NCI-H2227 (cell line): ENCODE results near the gene DPF1.
"Not testable (repeated sequence)": the region's sequence is repeated elsewhere in the genome, so short reads cannot be mapped to it uniquely, and the experiment has no call there.

Source experiments
- DNase-seq: peaks from one replicate; lab custom pipeline; 2025; ENCODE audit not compliant: unreplicated experiment; lab: John Stamatoyannopoulos, UW

The DPF1 gene

GRCh38 chr19:38250821-38251563 is 27.0 kb upstream of the DPF1 start:
- DNase-seq, result peak; percentile 81

- no peak for DNase-seq
Observed at GRCh38 chr19:38250428-38250820, 26.4 kb upstream of the DPF1 start.

GRCh38 chr19:38248421-38248820 is 24.4 kb upstream of the DPF1 start:
- no peak for DNase-seq

DNA sequence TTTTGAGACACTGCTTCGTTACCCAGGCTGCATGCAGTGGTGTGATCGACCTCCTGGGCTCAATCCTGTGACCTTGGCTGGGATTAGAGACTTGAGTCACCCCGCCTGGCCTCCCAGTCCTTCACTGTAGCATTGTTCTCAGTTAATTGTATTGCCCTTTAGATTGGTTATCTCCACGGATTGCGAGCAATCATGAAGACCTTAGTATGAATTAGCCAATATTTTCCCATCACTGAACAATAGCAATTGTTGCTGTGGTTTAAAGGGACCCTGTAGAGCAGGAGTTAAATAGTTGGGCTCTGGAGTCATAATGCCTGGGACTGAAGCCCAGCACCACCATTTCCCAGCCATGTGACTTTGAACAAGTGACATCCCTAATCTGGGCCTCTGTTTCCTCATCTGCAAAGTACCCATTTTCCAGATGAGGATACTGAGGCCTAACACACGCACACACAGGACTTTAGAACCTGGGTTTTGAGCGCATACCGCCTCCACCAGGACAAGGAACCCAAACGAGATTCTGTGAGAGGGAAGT is 23.8 kb upstream of the DPF1 start:
- no peak for DNase-seq

GRCh38 chr19:38247126-38247525 is 23.1 kb upstream of the DPF1 start:
- DNase-seq, result no peak

GRCh38 chr19:38245826-38246498 is 21.9 kb upstream of the DPF1 start:
- no peak for DNase-seq

DNA sequence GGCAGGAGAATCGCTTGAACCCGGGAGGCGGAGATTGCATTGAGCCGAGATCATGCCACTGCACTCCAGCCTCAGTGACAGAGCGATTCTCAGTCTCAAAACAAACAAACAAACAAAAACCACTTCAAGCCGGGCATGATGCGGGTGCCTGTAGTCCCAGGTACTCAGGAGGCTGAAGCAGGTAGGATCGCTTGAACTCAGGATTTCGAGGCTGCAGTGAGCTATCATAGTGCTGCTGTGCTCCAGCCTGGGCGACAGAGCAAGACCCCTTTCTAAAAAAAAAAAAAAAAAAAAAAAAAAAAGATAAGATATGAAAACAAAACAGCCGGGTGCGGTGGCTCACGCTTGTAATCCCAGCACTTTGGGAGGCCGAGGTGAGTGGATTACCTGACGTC is 19.3 kb upstream of the DPF1 start:
- DNase-seq, result no peak

GRCh38 chr19:38239816-38240215 is 15.8 kb upstream of the DPF1 start:
- no peak for DNase-seq

GRCh38 chr19:38234615-38235014 is 10.6 kb upstream of the DPF1 start:
- DNase-seq, result no peak

GRCh38 chr19:38233740-38234251 is 9.8 kb upstream of the DPF1 start:
- DNase-seq, result peak; percentile 95

DNA sequence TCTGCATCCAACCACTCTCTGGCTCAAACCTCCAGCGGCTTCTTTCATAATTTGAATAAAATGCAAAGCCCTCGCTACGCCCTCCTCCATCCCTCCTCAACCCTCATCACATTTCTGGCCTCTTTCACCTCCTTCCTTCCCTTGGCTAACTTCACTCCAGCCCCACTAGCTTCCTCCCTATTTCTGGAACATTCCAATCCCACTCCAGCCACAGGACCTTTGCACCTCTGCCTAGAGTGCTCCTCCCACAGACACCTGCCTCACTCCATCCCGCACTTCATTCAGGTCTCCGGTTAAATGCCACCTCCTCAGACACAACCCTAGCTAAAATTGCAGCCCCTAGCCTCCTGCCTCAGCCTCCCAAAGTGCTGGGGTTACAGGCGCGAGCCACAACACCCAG is 7.9 kb upstream of the DPF1 start:
- no peak for DNase-seq

GRCh38 chr19:38230506-38231133 is 6.6 kb upstream of the DPF1 start:
- not testable (repeated sequence) for DNase-seq

DNA sequence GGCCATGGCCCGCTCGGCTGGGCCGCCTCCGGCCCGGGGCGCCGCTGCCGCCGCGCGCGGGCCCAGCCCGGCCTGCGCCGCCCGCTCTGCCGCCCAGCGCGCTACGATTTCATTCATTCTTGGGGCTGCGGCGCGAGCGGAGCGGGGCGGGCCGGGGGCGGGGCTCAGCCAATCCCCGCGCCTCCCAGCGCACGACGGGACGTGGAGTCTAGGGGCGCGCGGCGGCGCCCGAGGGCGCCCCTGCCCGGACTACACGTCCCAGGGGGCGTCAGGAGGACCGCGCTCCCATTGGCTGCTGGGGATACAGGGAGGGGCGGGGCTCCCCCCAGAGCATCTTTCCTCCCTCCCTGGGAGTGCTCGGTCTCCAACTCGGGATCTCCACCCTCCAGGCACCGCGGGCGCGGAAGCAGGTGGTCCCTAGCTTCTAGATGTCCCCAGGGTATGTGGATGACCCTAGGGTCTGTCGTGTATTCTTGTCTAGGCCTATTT is 5.6 kb upstream of the DPF1 start:
- peak; percentile 100 for DNase-seq

GRCh38 chr19:38228491-38229439 is 4.7 kb upstream of the DPF1 start:
- DNase-seq, result peak; percentile 98

- DNase-seq, result peak; percentile 96
Observed at GRCh38 chr19:38228005-38228377, 4.0 kb upstream of the DPF1 start.

DNA sequence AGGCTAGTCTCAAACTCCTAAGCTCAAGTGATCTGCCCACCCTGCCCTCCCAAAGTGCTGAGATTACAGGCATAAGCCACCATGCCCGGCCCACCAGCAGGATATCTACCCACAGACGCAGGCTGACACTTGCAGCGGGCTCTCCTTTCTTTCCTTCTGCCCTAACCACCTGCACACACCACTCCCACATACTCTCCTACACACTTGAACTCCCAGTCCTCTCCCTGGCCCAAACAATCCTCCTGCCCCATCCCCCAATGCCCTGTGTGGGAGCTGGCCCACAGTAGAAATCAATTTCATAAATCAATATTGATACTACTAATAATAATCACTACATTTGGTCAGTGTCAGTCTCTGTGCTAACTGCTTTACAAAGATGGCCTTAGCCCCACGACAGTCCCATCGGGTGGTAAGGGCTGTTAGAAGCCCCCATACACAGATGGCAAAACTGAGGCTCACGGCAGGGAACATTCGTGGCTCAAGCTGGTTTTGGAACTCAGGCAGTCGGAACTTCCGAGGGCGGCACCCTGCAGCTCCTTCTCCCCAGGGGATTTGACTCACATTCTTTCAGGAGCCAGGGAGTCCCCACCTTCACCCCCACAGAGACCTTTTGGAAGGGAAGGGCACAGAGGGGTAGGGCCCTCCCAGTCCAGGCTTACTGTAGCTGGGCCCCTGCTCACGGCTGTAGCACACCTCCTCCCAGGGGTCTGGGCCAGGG is 3.4 kb upstream of the DPF1 start:
- DNase-seq, result no peak

GRCh38 chr19:38224863-38225218 is 819 bp upstream of the DPF1 start:
- not testable (repeated sequence) for DNase-seq

- no peak for DNase-seq
Observed at GRCh38 chr19:38223617-38224013, 407 bp downstream of the DPF1 start.

DNA sequence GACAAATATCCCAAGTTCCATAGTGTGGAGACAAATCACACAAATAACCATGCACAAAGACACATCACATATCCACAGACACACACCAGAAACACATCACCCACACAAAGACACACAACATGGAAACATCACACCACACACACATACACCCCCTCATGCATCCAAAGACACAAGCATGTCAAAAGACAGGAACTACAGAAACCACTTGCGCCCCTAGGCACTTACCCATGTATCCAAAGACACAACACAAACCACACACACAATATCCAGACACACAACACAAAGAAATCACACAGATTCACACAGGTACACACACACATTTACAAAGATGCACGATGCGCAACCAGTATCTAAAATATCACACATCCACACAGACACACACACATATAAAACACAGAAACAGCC is 901 bp downstream of the DPF1 start:
- DNase-seq, result no peak
